Fibroblast of villous mesenchyme (primary cell): ENCODE results near the gene C7. TPM values are rescaled to one million over a fixed set of nuclear protein-coding genes. Genes with fewer than 3 reads are reported as not detected.

Source experiments
- DNase-seq: peaks from one replicate; pipeline ENCODE4 v3.0.0-alpha.2; 2010; ENCODE audit warnings: low read depth
- H3K4me3 ChIP-seq: 2 replicates; pipeline ENCODE4 v1.5.1; 2011; ENCODE audit warnings: low read depth, mild to moderate bottlenecking, low read length
- total RNA-seq: library from RNA; depleted of rRNA; stranded (reverse); fragments of >200 nt; gene quantifications from 2 replicates; pipeline ENCODE4 v1.2.3, GENCODE V29; 2012
- TF ChIP-seq, protein P1 (sequence below): IDR thresholded peaks from 2 replicates; pipeline ENCODE4 v1.5.1; 2012; ENCODE audit warnings: low read depth, mild to moderate bottlenecking, low read length; ENCODE audit not compliant: insufficient read depth

C7 gene
- total RNA-seq, 1 donor, result not detected

- H3K4me3 ChIP-seq, result no peak overlapping the region
- no peak for DNase-seq
- TF ChIP-seq, protein P1, sequence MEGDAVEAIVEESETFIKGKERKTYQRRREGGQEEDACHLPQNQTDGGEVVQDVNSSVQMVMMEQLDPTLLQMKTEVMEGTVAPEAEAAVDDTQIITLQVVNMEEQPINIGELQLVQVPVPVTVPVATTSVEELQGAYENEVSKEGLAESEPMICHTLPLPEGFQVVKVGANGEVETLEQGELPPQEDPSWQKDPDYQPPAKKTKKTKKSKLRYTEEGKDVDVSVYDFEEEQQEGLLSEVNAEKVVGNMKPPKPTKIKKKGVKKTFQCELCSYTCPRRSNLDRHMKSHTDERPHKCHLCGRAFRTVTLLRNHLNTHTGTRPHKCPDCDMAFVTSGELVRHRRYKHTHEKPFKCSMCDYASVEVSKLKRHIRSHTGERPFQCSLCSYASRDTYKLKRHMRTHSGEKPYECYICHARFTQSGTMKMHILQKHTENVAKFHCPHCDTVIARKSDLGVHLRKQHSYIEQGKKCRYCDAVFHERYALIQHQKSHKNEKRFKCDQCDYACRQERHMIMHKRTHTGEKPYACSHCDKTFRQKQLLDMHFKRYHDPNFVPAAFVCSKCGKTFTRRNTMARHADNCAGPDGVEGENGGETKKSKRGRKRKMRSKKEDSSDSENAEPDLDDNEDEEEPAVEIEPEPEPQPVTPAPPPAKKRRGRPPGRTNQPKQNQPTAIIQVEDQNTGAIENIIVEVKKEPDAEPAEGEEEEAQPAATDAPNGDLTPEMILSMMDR, result no peak
Measured at GRCh38 chr5:40928886-40929448, 19.7 kb downstream of the C7 start.

DNA sequence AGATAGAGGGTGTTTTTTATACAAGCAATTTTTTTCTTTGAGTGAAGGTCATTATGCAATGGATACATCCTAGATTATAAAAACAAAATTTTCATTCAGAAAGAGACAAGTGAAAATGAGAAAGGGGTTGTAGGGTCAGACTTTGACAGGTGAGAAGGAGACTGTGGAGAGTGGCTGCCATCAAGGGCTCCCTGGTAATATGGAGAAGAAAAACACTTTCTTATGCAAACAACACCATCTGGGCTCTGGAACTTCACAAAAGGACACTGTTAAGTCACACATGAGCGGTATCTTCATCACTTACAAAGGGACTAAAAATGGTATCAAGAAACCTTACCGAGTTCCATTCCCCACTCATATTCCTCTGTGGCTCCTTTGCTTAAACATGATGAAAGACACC lies 23.5 kb downstream of the C7 start:
- no peak overlapping the region for H3K4me3 ChIP-seq
- TF ChIP-seq, protein P1, result no peak
- no peak for DNase-seq

GRCh38 chr5:40937075-40937474 lies 27.8 kb downstream of the C7 start:
- DNase-seq, result no peak
- TF ChIP-seq, protein P1, result no peak

GRCh38 chr5:40939753-40940152 lies 30.5 kb downstream of the C7 start:
- TF ChIP-seq, protein P1, result no peak
- no peak overlapping the region for H3K4me3 ChIP-seq
- no peak for DNase-seq

More at GRCh38 chr5:40937075-40937474, 27.8 kb downstream of the C7 start:
- H3K4me3 ChIP-seq, result no peak overlapping the region

- DNase-seq, result no peak
- no peak overlapping the region for H3K4me3 ChIP-seq
- TF ChIP-seq, protein P1, result no peak
Measured at GRCh38 chr5:40945111-40945510, 35.8 kb downstream of the C7 start.

- DNase-seq, result no peak
- TF ChIP-seq, protein P1, result no peak
- H3K4me3 ChIP-seq, result no peak overlapping the region
Measured at GRCh38 chr5:40955313-40955712, 46.0 kb downstream of the C7 start.

DNA sequence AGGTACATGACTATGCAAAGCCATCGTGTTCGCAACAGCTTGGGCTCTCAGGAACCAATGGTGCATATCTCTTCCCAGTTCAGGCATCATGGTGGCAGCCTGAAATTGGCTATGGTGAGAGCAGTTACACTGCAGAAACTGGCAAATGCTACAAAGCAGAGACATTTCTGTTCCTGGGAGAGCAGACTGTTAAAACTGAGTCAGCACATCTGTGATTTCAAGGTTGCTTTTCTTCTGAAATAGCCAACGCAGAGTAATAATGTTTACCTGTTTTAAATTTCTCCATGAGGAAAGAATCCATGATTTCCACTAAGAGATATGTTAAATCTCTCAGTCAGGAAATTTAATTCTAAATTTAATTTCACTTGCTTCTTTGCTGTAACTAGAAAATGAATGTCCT lies 47.8 kb downstream of the C7 start:
- H3K4me3 ChIP-seq, result no peak overlapping the region
- DNase-seq, result no peak
- TF ChIP-seq, protein P1, result no peak
